HepG2 (cell line): ENCODE results near the gene TNFAIP2. TPM values are rescaled to one million over a fixed set of nuclear protein-coding genes. Genes with fewer than 3 reads are reported as not detected.

Experiments used
- ATAC-seq: fragments of 200-7000 bp; cut with Tn5 transposase; 3 replicates; pipeline ENCODE4 v1.9.1; 2020; ENCODE audit warnings: mild to moderate bottlenecking, moderate library complexity
- BruUV-seq: library from RNA; stranded (reverse); fragments of 400-500 nt; replicated peaks from 2 replicates; lab custom pipeline; 2021; lab: Mats Ljungman, UMichigan
- CTCF ChIA-PET: fragments of 300-600 bp; formaldehyde crosslinking; extraction: SDS; loops from one replicate; lab custom pipeline; 2021; ENCODE audit warnings: low total read pairs, inconsistent platforms, low intra/inter-chr PET ratio; lab: Yijun Ruan, JAX
- POLR2A ChIA-PET: fragments of 350-600 bp; sonication (Branson Sonifier 250); formaldehyde crosslinking; loops from one replicate; lab custom pipeline; 2020; ENCODE audit warnings: antibody characterized with exemption, inconsistent platforms; lab: Yijun Ruan, JAX
- DNase-seq: peaks from one replicate; pipeline ENCODE4 v3.0.0-alpha.2; 2015; ENCODE audit warnings: low spot score
- FAIRE-seq: peaks from 3 replicates; lab custom pipeline; 2011; peaks lifted over from hg19 to GRCh38; lab: Jason Lieb, UNC
- H2AFZ ChIP-seq: one replicate; pipeline ENCODE4 v1.6.1; 2011; ENCODE audit warnings: low read length, inconsistent platforms
- H3K27ac ChIP-seq: fragments of 300-600 bp; 3 replicates; pipeline ENCODE4 v1.8.0; 2011; ENCODE audit warnings: mixed run types, mild to moderate bottlenecking, mixed read lengths, low read length, inconsistent platforms; ENCODE audit not compliant: insufficient read depth; ENCODE audit errors: extremely low read length
- H3K27me3 ChIP-seq, 2 experiments: fragments of 200-600 bp in 1 of 2; 2 replicates in 1 of 2; 3 replicates in 1 of 2; pipeline versions ENCODE4 v1.6.0 to v1.8.0; 2011; ENCODE audit warnings: low read length in 2 of 2, mild to moderate bottlenecking in 2 of 2, moderate library complexity in 2 of 2, inconsistent platforms in 1 of 2; ENCODE audit not compliant: insufficient read depth in 2 of 2, control insufficient read depth in 1 of 2
- H3K36me3 ChIP-seq, 2 experiments: fragments of 200-600 bp in 1 of 2; replicated peaks in 1 of 2; 2 replicates in 1 of 2; 3 replicates in 1 of 2; pipeline versions ENCODE4 v1.5.1 to v1.8.0; 2011; ENCODE audit warnings: low read length in 2 of 2, inconsistent platforms in 1 of 2; ENCODE audit not compliant: insufficient read depth in 2 of 2, control insufficient read depth in 1 of 2
- H3K4me1 ChIP-seq: 2 replicates; pipeline ENCODE4 v1.5.1; 2012; ENCODE audit warnings: low read length, inconsistent platforms; ENCODE audit not compliant: insufficient read depth
- H3K4me2 ChIP-seq: 2 replicates; pipeline ENCODE4 v1.6.0; 2011; ENCODE audit warnings: low read depth, low read length, inconsistent platforms
- H3K4me3 ChIP-seq, 3 experiments: fragments of 200-600 bp in 1 of 3; sonication (generic), shearing (Covaris generic) in 1 of 3; replicated peaks in 1 of 3; 2 replicates each; pipeline ENCODE4 v1.5.1; 2011 to 2016; ENCODE audit warnings: low read length in 3 of 3, inconsistent platforms in 2 of 3, low read depth in 2 of 3, mild to moderate bottlenecking in 2 of 3, control low read depth in 1 of 3, mixed read lengths in 1 of 3; ENCODE audit not compliant: insufficient read depth in 1 of 3
- H3K79me2 ChIP-seq: one replicate; pipeline ENCODE4 v1.6.1; 2011; ENCODE audit warnings: low read length, inconsistent platforms; ENCODE audit not compliant: insufficient read depth
- H3K9ac ChIP-seq: 2 replicates; pipeline ENCODE4 v1.6.0; 2011; ENCODE audit warnings: mild to moderate bottlenecking, low read depth, low read length, inconsistent platforms; ENCODE audit not compliant: insufficient read depth
- H3K9me3 ChIP-seq: 2 replicates; pipeline ENCODE4 v1.5.1; 2012; ENCODE audit warnings: mild to moderate bottlenecking, low read length
- H4K20me1 ChIP-seq: 2 replicates; pipeline ENCODE4 v1.6.0; 2011; ENCODE audit warnings: inconsistent platforms, mild to moderate bottlenecking, low read length, moderate library complexity; ENCODE audit not compliant: insufficient read depth
- AHR ChIP-seq: IDR thresholded peaks from 2 replicates; pipeline ENCODE4 v1.6.1; 2018; ENCODE audit warnings: missing genetic modification reagents, missing compliant biosample characterization
- CAMTA2 ChIP-seq: sonication (generic); formaldehyde crosslinking; IDR thresholded peaks from 2 replicates; pipeline ENCODE4 v1.4.0; 2020; ENCODE audit warnings: mild to moderate bottlenecking, missing genetic modification reagents, borderline replicate concordance
- CEBPZ ChIP-seq: IDR thresholded peaks from 2 replicates; pipeline ENCODE4 v1.6.1; 2012; ENCODE audit warnings: low read length, improper control_type of control experiment
- GABPA ChIP-seq, 2 experiments: IDR thresholded peaks; 2 replicates each; pipeline ENCODE4 v1.6.1; 2011 to 2016; ENCODE audit warnings: low read depth in 2 of 2, low read length in 1 of 2, missing biosample characterization in 1 of 2, missing genetic modification characterization in 1 of 2
- JUND ChIP-seq: sonication (generic); formaldehyde crosslinking; IDR thresholded peaks from 2 replicates; pipeline ENCODE4 v1.8.0; 2022; ENCODE audit warnings: mild to moderate bottlenecking, missing genetic modification reagents
- KAT8 ChIP-seq: IDR thresholded peaks from 2 replicates; pipeline ENCODE4 v1.6.1; 2016; ENCODE audit warnings: missing genetic modification reagents, missing compliant biosample characterization
- KLF12 ChIP-seq: sonication (generic); formaldehyde crosslinking; IDR thresholded peaks from 2 replicates; pipeline ENCODE4 v1.4.0; 2020; ENCODE audit warnings: missing genetic modification reagents, borderline replicate concordance
- MAX ChIP-seq: IDR thresholded peaks from 2 replicates; pipeline ENCODE4 v1.6.1; 2012; ENCODE audit warnings: inconsistent platforms
- MNT ChIP-seq: fragments of 450-650 bp; IDR thresholded peaks from 2 replicates; pipeline ENCODE4 v1.6.1; 2016
- MTA1 ChIP-seq: sonication (generic); formaldehyde crosslinking; IDR thresholded peaks from 2 replicates; pipeline ENCODE4 v1.4.0; 2020; ENCODE audit warnings: missing genetic modification reagents, mild to moderate bottlenecking, borderline replicate concordance
- PCBP1 ChIP-seq: fragments of 200-400 bp; formaldehyde crosslinking; IDR thresholded peaks from 2 replicates; pipeline ENCODE4 v1.6.1; 2017; ENCODE audit warnings: mild to moderate bottlenecking, low read depth, low read length, borderline replicate concordance
- PLRG1 ChIP-seq: fragments of 450-650 bp; conservative IDR thresholded peaks from 2 replicates; pipeline ENCODE4 v1.6.1; 2016
- THAP8 ChIP-seq: sonication (generic); formaldehyde crosslinking; IDR thresholded peaks from 2 replicates; pipeline ENCODE4 v1.5.1; 2020; ENCODE audit warnings: missing genetic modification reagents, mild to moderate bottlenecking, borderline replicate concordance
- ZFP82 ChIP-seq: sonication (generic); formaldehyde crosslinking; IDR thresholded peaks from 2 replicates; pipeline ENCODE4 v1.5.1; 2020; ENCODE audit warnings: mild to moderate bottlenecking, missing genetic modification reagents, borderline replicate concordance
- ZNF317 ChIP-seq: sonication (generic); formaldehyde crosslinking; IDR thresholded peaks from 2 replicates; pipeline ENCODE4 v1.5.0; 2020; ENCODE audit warnings: mild to moderate bottlenecking, missing genetic modification reagents
- ZNF629 ChIP-seq: sonication (generic); formaldehyde crosslinking; conservative IDR thresholded peaks from 2 replicates; pipeline ENCODE4 v1.5.0; 2020; ENCODE audit warnings: missing genetic modification reagents
- WGBS: methylation state at CpG from one replicate; pipeline ENCODE4 v1.1.6; 2017; ENCODE audit warnings: low lambda C conversion rate; 5-methylcytosine and 5-hydroxymethylcytosine counted together
- in situ Hi-C: cut with HindIII; loops from 2 replicates; pipeline ENCODE4 v1.10.0; 2017; ENCODE audit warnings: low pct_unique_long_range_greater_than_20kb; ENCODE audit not compliant: extremely low pct_ligation_motif_present
- intact Hi-C: fragments of 100-400 bp; cut with micrococcal nuclease; formaldehyde crosslinking; loops from one replicate; pipeline ENCODE4 v1.10.0; 2022; ENCODE audit not compliant: unreplicated experiment
- polyA plus RNA-seq, 8 experiments: library from polyadenylated mRNA; depleted of rRNA in 3 of 8; stranded (reverse) in 7 of 8; unstranded in 1 of 8; fragments of >200 nt; fragmentation: Illumina TruSeq in 4 of 8; extraction: Trizol in 4 of 8; gene quantifications; 2 replicates each; pipeline versions ENCODE4 v1.2.1 to v1.2.3, GENCODE V29; 2011 to 2016; ENCODE audit warnings: low read depth in 4 of 8, missing spikeins in 1 of 8, mixed read lengths in 1 of 8; ENCODE audit not compliant: insufficient read depth in 1 of 8
- total RNA-seq, 5 experiments: library from RNA; depleted of rRNA; stranded (reverse); fragments of >200 nt; fragmentation: Illumina TruSeq; extraction: Trizol; gene quantifications; 2 replicates each; pipeline ENCODE4 v1.2.3, GENCODE V29; 2016; ENCODE audit warnings: low read depth in 1 of 5

TNFAIP2 gene
- total and polyA plus RNA-seq, 2 of the 13 experiments (the other 11 are each of a cell fraction or from before 2014, with no cell fraction given), result 0.46 to 1.5 TPM

- TF ChIP-seq PCBP1 (0 out of 2 replicates have a peak, but pooled peaks have one; percentile 30), KAT8 (CRISPR knock-in tag) (no peak), THAP8 (CRISPR knock-in tag) (no peak), KLF12 (CRISPR knock-in tag) (no peak), MNT (peak; percentile 80), CAMTA2 (peak; percentile 47; the same call in 1 of the 2 replicates)
These were observed 32.0 kb upstream of the TNFAIP2 start (continued) for GRCh38 chr14:103091041-103091882.

- Histone ChIP-seq H3K9ac (no peak overlapping the region), H3K4me3 (peak overlapping the region in 2 of 3 experiments; percentile 3 to 40; a peak in 1 of 6 replicates), H3K36me3 (no peaks in the 10 kb centered on the region), H3K9me3 (no peaks in the 10 kb centered on the region), H3K27ac (no peak overlapping the region), H3K27me3 (peaks cover 0 to 8% of the 10 kb centered on the region in 2 experiments; a peak in 2 of 5 replicates), H3K4me2 (peak overlapping the region; percentile 51), H3K4me1 (peaks cover 89% of the 10 kb centered on the region), H3K79me2 (peaks cover 14% of the 10 kb centered on the region), H2AFZ (no peak overlapping the region), H4K20me1 (no peaks in the 10 kb centered on the region)
- 7% methylated on average over 4 of the region's 9 CpGs for WGBS
- no peak for DNase-seq
- FAIRE-seq, result no peak
- CTCF ChIA-PET, result interaction anchor here (0.9 to 1.3 kb wide), 2 partner anchors 14 to 16 kb away, joined by 3 to 4 read pairs; no protein-coding TSS in a partner anchor
- POLR2A ChIA-PET, result no interaction called here
- intact Hi-C loops, result no loop called here
- BruUV-seq, result no TSS peak
- ATAC-seq, result no peak
- in situ Hi-C loops, result no loop called here
- peak; percentile 95 for TF ChIP-seq ZNF629 (CRISPR knock-in tag)
- no peak for TF ChIP-seq ZFP82 (CRISPR knock-in tag)
- no peak for TF ChIP-seq JUND (CRISPR knock-in tag)
- TF ChIP-seq PLRG1, result no peak
- no peak for TF ChIP-seq GABPA (IDR thresholded peaks at IDR 0.05; ENCODE audit: low read depth, low read length)
- TF ChIP-seq GABPA (CRISPR knock-in tag; IDR thresholded peaks at IDR 0.05; ENCODE audit: low read depth), result no peak
- no peak for TF ChIP-seq CEBPZ
- TF ChIP-seq ZNF317, result no peak
- TF ChIP-seq MAX, result 0 out of 2 replicates have a peak, but pooled peaks have one; percentile 4
- no peak for TF ChIP-seq MTA1 (CRISPR knock-in tag)
- TF ChIP-seq AHR, result no peak
These were observed 31.4 kb upstream of the TNFAIP2 start for GRCh38 chr14:103091883-103092222.
